ENCODE results near the gene MAPK9.

Gene MAPK9

DNA sequence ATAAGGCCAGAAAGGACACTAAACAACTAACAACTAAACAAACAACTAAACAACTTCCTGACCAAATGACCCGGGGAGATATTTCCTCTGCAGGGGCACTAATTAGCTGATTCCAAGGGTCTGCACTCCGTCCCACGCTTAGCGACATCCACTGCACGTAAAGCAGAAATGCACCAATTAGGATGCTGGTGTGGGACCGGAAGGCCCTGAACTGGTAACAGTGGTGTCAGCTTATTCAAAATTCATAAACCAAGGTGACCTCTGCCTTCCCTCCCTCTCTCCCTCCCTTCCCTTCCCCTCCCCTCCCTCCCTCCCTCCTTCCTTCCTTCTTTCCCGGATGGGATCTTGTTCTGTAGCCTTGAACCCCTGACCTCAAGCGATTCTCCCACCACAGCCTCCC is 92.5 kb downstream of the MAPK9 start:
- H3K36me3 ChIP-seq (ENCODE audit: insufficient read depth, low read length): no peaks in the 10 kb centered on the region
- H3K4me3 ChIP-seq (ENCODE audit: low read depth in 1 of 2, low read length in 2 of 2): no peak overlapping the region

GRCh38 chr5:180198208-180198607 is 93.7 kb downstream of the MAPK9 start:
- no peak overlapping the region for H3K4me2 ChIP-seq (ENCODE audit: insufficient read depth, low read length)
- H3K9ac ChIP-seq (ENCODE audit: low read depth, low read length): no peak overlapping the region
- TF ChIP-seq EZH2 (IDR thresholded peaks at IDR 0.05; ENCODE audit: borderline replicate concordance, low read depth, low read length, severe bottlenecking) (no peak), CTCF (IDR thresholded peaks at IDR 0.05; ENCODE audit: borderline replicate concordance, extremely low read depth, low read length, poor library complexity, severe bottlenecking) (no peak)
- no peak overlapping the region for H2AFZ ChIP-seq (ENCODE audit: low read depth, low read length)
- H3K27me3 ChIP-seq (ENCODE audit: insufficient read depth, low read length, poor library complexity): no peaks in the 10 kb centered on the region
- no peaks in the 10 kb centered on the region for H3K79me2 ChIP-seq (ENCODE audit: insufficient read depth, low read length)
- no peak overlapping the region for H3K27ac ChIP-seq (ENCODE audit: low read length)
- H4K20me1 ChIP-seq (ENCODE audit: insufficient read depth, low read length): no peaks in the 10 kb centered on the region
- H3K36me3 ChIP-seq (ENCODE audit: insufficient read depth, low read length): no peaks in the 10 kb centered on the region
- H3K4me3 ChIP-seq (ENCODE audit: low read depth in 1 of 2, low read length in 2 of 2): no peak overlapping the region
- H3K9me3 ChIP-seq (ENCODE audit: insufficient read depth, low read length, severe bottlenecking): no peaks in the 10 kb centered on the region
- DNase-seq (no peak), ATAC-seq (ENCODE audit: insufficient read depth, low read depth) (no peak)
- H3K4me1 ChIP-seq (ENCODE audit: insufficient read depth, low read length): no peaks in the 10 kb centered on the region

More for the DNA sequence above, 92.5 kb downstream of the MAPK9 start:
- Histone ChIP-seq H3K27ac (ENCODE audit: low read length) (no peak overlapping the region), H4K20me1 (ENCODE audit: insufficient read depth, low read length) (no peaks in the 10 kb centered on the region), H3K27me3 (ENCODE audit: insufficient read depth, low read length, poor library complexity) (no peaks in the 10 kb centered on the region), H3K4me1 (ENCODE audit: insufficient read depth, low read length) (no peaks in the 10 kb centered on the region), H3K79me2 (ENCODE audit: insufficient read depth, low read length) (no peaks in the 10 kb centered on the region), H3K9ac (ENCODE audit: low read depth, low read length) (no peak overlapping the region), H3K4me2 (ENCODE audit: insufficient read depth, low read length) (no peak overlapping the region), H2AFZ (ENCODE audit: low read depth, low read length) (no peak overlapping the region), H3K9me3 (ENCODE audit: insufficient read depth, low read length, severe bottlenecking) (no peaks in the 10 kb centered on the region)
- DNase-seq (no peak), ATAC-seq (ENCODE audit: insufficient read depth, low read depth) (no peak)
- TF ChIP-seq EZH2 (IDR thresholded peaks at IDR 0.05; ENCODE audit: borderline replicate concordance, low read depth, low read length, severe bottlenecking) (no peak), CTCF (IDR thresholded peaks at IDR 0.05; ENCODE audit: borderline replicate concordance, extremely low read depth, low read length, poor library complexity, severe bottlenecking) (no peak)

DNA sequence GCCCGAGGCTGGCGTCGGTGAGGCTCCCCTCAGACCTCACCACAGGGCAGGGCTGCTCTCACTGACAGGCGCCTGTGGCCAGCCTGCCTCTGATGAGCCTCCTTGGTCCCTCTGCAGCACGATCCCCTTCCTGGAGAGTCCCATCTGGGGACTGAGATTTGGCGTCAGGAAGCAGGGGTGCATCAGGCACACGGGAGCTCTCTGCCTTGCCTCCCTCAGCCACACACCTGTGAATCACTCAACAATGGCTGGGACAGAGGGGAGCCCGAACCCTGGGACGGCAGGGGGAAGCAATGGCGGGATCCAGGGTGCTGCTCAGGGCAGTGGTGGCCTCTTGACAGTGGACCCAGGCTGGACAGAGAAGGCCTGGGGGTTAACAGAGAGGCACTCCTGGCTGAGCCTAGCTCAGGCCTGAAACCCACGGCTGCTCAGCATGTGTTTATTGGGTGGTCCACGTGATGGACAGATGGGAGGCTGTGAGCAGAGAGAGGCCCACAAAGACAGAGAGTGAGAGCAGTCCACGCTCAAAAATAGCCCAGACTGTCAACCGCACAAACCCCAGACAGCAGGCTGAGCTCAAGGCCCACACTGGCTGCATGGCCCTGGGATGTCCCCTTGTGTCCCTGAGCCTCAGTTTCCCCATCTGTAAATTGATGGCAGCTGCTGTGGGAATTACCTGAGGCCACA is 94.7 kb downstream of the MAPK9 start:
- Histone ChIP-seq H3K4me2 (ENCODE audit: insufficient read depth, low read length) (no peak overlapping the region), H3K4me3 (ENCODE audit: low read depth in 1 of 2, low read length in 2 of 2) (no peak overlapping the region), H4K20me1 (ENCODE audit: insufficient read depth, low read length) (no peaks in the 10 kb centered on the region), H3K4me1 (ENCODE audit: insufficient read depth, low read length) (no peaks in the 10 kb centered on the region), H3K9me3 (ENCODE audit: insufficient read depth, low read length, severe bottlenecking) (no peaks in the 10 kb centered on the region), H3K27ac (ENCODE audit: low read length) (no peak overlapping the region), H3K9ac (ENCODE audit: low read depth, low read length) (no peak overlapping the region), H2AFZ (ENCODE audit: low read depth, low read length) (no peak overlapping the region), H3K27me3 (ENCODE audit: insufficient read depth, low read length, poor library complexity) (no peaks in the 10 kb centered on the region), H3K79me2 (ENCODE audit: insufficient read depth, low read length) (no peaks in the 10 kb centered on the region), H3K36me3 (ENCODE audit: insufficient read depth, low read length) (no peaks in the 10 kb centered on the region)
- TF ChIP-seq CTCF (IDR thresholded peaks at IDR 0.05; ENCODE audit: borderline replicate concordance, extremely low read depth, low read length, poor library complexity, severe bottlenecking): no peak
- TF ChIP-seq EZH2 (IDR thresholded peaks at IDR 0.05; ENCODE audit: borderline replicate concordance, low read depth, low read length, severe bottlenecking): no peak
- DNase-seq (no peak), ATAC-seq (ENCODE audit: insufficient read depth, low read depth) (no peak)
